Activated CD4-positive, alpha-beta T cell treated with anti-CD3 and anti-CD28 coated beads, Interleukin-2, amount 50 U/mL, for 24 hours (primary cell): ENCODE data around the gene NOXA1.

ENCODE experiments used
- DNase-seq, 2 donors: peaks; one replicate each; pipeline ENCODE4 v3.0.0-alpha.2; 2020; ENCODE audit warnings: low read depth in 1 of 2, low spot score in 1 of 2

The NOXA1 gene

DNA sequence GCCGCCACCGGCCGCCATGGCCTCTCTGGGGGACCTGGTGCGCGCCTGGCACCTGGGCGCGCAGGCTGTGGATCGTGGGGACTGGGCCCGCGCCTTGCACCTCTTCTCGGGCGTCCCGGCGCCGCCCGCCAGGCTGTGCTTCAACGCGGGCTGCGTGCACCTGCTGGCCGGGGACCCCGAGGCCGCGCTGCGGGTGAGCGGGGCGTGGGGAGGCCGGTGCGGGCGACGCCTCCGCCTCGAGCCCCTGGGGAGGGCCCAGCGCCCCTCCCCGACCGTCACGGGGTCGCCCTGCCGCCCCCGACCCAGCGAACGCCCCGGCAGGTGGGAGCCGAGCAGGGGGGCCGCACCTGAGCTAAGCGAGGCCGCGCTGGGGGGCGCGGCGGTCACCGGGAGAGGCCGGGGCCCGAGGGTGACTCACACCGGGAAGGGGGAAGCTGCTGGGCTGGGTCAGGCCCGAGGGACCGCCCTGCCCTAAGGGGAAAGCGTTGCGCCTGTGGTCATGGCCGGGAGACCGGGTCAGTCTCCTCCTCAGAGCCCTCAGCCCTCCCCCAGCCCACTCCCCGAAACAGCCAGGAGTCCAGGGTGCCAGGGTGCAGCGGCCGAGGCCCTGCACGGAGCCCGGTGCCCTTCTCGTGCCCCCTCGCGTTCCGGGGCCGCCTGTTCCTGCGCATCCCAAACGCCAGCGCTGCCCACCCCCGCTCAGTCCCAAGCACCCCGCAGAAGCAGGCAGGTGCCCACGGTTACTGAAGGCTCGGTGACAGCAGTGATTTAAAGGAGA is 510 bp downstream of the NOXA1 start:
- DNase-seq, result no peak

DNA sequence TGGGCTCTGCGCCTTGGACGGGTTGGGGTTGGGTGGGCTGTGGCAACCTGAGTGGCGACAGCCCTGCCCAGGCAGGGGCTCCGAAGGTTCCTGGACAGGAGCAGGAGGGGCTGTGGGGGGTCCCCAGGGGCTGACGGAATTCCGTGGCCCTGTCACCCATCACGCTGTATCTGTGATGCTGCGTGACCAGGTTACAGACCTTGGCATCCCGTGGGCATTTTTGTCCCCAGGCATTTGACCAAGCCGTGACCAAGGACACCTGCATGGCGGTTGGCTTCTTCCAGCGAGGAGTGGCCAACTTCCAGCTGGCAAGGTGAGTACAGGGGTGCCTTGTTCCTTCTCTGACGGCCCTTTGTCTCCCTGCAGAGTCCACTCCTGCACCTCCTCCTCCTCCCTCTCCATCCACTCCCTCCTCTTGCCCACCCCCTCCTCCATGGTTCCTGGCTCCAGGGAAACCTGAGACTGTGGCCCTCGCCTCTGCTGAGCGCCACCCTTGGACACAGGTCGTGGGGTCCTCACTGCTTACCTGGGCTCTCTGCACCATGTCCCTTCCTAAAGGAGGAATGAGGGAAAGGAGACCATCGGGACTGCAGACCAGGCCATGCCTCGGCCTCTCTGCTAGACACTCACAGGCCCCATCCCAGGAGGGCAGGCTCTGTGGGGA is 3.0 kb downstream of the NOXA1 start:
- DNase-seq, result no peak

DNA sequence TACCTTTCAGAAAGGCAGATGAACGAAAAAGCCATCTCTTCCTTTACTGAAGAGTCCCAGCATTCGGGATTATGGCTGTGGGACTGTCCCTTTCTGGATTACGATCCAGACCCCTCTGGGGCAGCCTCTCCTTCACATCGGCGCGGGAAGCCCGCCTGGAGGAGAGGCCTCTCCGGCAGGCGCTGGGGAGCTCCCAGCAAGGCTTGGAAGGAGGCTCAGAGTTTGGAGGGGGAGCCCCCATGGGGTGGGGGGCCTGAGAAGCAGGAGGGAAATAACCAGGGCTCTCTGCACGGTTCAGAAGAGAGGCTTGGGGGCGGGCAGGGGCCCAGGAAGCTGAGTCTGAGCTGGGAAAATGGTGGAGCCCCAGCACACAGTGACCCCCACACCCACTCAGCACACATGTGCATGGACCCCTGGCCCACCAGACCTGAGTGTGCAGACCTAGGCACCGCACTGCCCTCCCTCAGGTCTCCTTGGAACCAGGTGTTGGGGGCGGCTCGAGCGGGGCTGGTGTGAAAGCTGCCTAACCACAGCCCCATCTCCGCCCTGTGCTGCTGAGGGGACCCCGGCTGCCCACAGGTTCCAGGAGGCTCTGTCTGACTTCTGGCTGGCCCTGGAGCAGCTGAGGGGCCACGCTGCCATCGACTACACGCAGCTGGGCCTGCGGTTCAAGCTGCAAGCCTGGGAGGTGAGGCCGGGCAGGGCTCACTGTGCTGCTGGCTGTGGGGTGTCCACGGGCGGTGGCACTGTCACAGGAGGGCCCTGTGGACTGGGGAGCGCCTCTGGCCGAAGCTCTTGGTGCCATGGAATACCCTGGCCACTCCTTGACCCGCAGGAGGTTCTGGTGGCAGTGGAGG is 4.5 kb downstream of the NOXA1 start:
- no peak for DNase-seq

DNA sequence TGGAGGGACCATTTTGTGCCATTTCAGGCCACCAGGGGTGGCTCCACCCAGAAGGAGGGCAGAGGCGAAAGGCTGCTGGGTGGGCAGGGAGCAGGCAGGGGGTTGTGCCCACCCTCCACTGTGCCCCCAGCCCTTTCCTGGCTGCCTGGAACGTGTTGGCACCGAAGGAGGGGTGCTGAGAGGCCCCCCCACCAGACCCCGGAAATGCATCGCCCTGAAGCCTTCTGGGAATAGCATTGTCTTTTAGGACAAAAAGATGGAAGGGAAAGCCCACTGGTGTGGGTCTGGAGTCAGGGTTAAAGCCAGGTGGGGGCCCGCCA is 5.1 kb downstream of the NOXA1 start:
- DNase-seq, result no peak

DNA sequence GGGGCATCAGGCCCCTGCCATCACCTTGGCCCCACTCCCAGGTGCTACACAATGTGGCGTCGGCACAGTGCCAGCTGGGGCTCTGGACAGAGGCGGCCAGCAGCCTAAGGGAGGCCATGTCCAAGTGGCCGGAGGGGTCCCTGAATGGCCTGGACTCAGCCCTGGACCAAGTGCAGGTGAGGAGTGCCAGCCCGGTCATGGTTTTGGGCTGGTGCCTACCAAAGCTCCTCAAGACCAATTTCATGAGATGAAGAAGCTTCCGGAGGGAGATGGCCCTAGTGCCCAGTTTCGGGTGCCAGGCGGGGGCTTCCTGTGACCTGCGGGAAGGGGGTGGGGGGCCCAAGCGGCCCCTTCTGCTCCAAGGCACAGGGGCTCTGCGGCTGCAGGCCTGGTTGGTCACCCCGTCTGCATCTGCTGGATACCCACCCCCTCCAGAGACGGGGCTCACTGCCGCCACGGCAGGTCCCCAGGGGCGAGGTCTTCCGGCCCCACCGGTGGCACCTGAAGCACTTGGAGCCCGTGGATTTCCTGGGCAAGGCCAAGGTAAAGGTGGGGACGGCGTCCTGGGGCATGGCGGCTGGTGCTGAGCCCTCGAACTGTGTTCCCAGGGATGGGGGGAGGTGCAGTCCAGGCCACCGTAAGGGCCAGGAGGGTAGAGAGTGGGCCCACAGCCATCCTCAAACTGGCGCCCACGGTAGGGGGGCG is 5.8 kb downstream of the NOXA1 start:
- no peak for DNase-seq

DNA sequence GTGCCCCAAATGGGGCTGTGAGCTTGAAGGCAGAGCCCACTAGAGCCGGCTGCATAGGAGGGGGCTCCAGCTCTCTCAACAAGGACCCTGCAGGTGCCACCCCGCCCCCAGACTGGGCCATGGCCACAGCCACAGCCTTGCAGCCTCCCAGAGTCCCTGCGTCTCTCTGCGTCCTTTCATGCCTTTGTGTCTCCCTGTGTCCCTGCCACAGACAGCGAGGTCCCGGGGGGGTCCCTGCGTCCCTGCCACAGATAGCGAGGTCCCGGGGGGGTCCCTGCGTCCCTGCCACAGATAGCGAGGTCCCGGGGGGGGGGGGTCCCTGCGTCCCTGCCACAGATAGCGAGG is 6.3 kb downstream of the NOXA1 start:
- DNase-seq, result no peak

DNA sequence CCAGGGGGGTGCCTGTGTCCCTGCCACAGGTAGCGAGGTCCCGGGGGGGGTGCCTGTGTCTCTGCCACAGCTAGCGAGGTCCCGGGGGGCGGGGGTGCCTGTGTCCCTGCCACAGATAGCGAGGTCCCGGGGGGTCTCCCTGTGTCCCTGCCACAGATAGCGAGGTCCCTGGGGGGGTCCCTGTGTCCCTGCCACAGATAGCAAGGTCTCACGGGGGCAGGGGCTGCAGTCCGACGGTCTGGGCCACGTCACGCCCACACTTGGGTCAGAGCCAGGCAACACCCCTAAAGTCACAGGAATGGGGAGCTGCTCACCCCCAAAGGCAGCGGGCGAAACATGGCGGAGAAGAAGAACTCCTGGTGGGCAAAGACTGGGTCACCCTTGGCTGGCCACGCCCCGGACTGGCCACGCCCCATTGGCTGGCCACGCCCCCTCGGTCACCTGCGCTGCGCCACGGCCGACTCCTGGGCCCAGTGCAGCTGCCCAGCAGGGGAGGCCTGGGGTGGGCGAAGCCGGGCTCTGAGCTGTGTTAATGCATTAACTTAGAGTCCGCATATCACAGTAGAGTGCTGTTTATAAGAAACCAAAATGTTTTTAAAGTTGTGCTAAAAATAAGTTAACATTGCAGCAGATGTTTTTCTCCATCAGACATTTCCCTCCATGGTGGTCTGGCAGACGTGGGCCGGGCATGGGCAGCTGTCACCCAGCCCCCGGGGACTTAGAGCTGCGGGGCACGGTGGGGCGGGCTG is 7.0 kb downstream of the NOXA1 start:
- no peak for DNase-seq

DNA sequence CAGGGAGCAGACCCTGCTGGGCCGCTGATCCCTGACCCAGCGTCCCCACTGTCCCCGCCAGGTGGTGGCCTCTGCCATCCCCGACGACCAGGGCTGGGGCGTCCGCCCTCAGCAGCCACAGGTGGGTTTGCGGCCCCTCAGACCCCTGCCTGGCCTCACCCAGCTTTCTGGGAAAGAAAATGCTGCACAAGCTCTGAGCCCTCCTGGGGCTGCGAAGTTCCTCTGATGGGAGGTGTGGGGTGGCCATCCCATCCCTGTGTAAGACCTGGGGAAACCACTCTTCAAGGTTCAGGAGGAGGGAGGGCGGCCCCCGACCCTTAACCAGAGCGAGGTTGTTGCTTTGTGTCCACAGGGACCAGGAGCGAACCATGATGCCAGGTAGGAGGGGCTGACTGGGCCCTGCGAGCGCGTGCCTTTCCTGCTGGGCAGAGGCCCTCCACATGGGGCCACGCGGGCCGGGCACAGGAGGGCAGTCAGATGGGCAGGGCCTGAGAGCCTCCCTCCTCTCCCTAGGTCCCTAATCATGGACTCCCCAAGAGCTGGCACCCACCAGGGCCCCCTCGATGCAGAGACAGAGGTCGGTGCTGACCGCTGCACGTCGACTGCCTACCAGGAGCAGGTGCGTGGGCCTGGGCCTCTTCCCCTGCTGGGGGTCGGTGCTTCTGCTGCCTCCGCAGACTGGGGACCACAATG is 7.7 kb downstream of the NOXA1 start:
- DNase-seq, result no peak

DNA sequence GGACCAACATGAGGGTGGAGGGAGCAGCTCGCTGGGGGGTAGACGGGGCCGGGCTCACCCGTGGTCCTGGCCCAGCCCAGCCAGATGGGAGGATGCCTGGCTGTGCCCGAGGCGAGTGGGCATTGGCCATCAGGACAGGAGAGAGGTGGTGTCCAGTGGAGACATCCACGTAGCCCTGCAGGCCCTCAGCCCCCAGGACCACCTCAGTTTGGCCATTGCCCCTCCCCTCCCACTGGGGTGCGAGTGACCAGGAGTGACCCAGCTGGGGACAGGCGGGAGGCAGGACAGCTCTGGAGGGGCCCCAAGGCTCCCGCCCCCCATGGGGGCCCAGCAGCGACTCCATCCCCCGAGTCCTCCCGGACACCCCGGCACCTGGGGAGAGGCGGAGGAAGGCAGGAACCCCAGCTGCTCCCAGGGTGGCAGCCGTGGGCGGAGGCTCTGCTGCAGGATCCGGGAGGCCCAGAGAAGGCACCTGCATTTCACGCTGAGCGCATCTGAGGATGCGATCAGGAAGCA is 8.3 kb downstream of the NOXA1 start:
- DNase-seq, result no peak

DNA sequence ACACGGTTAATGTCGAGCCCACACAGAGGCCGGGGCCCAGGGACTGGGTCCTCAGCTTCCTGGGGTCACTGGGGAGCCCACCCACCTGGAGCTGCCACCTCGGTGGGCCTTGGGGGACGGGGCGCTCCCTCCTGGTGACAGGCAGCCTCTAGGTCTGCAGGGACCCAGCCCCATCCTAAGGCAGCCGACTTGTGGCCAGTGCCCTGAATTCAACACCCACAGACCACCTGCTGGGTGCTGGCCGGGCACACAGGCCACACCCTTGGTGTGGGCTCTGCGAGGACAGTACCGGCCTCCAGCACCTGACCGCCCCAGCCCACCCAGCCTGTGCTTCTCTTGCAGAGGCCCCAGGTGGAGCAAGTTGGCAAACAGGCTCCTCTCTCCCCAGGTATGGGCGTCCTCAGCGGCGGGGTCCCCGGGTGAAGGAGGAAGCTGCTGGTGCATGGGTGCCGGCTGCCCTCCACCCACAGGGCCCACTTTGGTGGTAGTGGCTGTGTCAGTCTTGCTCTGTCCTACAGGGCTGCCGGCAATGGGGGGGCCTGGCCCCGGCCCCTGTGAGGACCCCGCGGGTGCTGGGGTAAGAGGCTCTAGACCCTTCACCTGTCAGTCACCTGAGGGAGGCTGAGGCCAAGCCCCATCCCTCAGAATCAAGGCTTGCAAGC is 9.6 kb downstream of the NOXA1 start:
- DNase-seq, result no peak

DNA sequence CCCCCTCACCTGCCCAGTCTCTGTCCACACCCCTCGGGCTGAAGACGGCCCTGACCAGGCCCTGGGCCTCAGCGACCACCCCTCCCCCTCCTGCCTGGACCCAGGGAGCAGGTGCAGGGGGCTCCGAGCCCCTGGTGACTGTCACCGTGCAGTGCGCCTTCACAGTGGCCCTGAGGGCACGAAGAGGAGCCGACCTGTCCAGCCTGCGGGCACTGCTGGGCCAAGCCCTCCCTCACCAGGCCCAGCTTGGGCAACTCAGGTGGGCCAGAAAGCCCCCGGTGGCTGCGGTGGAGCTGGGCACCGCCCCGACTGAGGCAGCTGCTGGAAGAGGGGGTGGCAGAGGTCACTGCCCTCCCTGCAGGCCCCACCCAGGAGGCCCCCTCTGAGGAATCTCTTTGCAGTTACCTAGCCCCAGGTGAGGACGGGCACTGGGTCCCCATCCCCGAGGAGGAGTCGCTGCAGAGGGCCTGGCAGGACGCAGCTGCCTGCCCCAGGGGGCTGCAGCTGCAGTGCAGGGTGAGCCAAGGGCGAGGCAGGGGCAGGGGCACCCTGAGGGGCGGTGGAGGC is 10.2 kb downstream of the NOXA1 start:
- DNase-seq, result no peak

DNA sequence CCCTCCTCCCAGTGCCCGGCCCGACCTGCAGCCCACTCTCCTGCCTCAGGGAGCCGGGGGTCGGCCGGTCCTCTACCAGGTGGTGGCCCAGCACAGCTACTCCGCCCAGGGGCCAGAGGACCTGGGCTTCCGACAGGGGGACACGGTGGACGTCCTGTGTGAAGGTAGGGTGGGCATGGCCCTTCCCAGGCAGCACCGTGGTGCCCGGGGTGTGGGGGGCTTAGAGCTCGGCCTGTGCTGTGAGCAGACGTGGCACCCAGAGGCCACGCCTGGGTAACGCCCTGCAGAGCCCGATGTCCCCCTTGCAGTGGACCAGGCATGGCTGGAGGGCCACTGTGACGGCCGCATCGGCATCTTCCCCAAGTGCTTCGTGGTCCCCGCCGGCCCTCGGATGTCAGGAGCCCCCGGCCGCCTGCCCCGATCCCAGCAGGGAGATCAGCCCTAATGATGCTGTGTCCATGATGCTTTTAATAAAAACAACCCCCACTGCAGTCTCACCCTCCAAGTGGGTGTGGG is 10.8 kb downstream of the NOXA1 start:
- no peak for DNase-seq

DNA sequence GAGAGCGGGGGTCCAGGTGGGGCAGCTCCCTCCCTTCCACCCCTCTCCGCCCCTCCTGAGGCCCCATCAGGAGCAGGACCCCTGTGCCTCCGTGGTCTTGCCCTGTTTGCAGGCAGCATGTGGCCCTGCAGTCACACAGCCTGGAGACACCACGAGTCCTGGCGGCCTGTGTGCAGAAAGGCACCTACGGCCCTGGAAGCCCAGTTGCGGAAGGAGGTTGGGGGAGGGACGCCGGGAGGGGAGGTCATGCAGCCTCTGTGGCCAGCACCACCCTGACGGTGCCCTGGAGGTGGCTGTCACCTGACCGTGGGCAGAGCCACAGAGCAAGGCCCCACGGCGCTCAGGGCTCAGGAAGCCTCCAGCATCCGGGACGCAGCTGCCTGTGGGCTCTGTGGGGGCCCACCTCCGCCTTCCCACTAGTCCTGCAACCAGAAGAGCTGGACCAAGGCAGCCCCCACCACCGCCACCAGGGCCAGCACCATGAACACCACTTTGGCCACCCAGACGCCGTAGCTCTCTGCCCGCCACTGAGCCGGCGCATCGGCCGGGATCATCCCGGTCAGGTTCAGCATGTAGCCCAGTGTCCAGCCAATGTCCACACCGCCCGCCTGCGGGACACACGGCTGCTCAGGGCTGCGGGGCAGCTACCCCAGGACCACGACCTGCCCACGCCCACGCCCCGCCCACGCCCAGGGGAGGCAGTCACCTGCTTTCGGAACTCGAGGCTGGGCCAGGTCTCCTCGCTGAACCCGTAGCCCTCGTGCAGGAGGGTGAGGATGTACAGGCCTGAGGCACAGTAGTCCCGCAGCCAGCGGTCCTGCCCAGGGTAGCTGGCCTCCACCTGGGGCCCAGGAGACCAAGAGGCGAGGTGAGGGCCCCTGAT is 11.5 kb downstream of the NOXA1 start:
- DNase-seq, result no peak

DNA sequence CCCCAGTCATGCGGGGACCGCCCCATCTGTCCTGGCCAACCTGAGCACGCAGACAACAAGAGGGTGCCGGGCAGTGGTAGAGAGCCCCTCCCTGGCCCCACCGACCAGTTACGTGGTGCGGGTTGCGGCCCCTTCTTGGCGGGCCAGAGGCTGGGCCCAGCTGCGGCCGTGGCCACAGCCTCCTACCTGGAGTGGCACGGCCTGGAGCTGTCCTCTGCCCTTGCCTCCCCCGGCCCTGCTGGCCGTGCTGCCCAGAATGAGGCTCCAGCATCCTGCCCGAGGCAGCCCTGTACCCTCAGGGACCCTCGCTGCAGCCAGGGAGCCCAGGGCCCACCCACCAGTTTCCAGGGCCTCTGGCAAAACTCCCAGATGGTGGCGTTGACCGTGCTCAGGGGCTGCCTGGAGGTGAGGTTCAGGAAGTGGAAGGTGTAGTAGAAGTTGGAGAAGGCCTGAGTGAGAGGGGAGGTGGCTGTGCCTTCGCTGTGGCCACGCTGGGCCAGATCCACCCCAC is 12.2 kb downstream of the NOXA1 start:
- no peak for DNase-seq

DNA sequence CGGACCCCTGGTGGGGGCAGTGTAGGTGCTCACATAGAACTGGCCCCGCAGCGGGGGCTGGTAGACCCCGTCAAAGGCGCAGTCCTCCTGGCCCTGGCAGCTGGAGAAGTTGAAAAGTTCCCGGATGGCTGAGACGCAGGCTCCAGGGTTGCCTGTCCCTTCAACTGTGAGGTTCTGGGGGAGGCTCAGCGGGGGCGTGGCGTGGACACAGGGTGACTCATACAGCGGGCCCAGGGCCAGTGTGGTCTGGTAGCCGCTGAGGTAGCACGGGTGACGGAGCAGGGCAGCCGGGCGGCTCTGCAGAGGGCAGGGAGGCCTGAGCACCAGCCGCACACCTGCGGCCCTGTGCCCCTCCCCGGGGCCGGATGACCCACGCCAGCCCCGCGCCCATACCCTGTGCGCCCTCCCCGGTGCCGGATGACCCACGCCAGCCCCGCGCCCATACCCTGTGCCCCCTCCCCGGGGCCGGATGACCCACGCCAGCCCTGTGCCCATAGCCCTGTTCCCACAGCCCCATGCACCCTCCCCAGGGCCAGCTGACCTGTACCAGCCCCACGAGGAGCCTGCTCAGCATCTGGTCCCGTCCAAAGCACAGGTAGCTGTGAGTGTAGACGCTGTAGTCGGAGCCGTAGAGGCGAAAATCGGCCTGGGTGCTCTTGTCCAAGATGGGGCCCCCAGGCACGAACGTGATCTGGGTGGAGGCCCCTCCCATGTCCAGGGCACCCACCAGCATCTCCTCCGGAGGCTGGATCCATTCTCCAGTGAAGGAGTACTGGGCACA is 13.0 kb downstream of the NOXA1 start:
- DNase-seq, result no peak

DNA sequence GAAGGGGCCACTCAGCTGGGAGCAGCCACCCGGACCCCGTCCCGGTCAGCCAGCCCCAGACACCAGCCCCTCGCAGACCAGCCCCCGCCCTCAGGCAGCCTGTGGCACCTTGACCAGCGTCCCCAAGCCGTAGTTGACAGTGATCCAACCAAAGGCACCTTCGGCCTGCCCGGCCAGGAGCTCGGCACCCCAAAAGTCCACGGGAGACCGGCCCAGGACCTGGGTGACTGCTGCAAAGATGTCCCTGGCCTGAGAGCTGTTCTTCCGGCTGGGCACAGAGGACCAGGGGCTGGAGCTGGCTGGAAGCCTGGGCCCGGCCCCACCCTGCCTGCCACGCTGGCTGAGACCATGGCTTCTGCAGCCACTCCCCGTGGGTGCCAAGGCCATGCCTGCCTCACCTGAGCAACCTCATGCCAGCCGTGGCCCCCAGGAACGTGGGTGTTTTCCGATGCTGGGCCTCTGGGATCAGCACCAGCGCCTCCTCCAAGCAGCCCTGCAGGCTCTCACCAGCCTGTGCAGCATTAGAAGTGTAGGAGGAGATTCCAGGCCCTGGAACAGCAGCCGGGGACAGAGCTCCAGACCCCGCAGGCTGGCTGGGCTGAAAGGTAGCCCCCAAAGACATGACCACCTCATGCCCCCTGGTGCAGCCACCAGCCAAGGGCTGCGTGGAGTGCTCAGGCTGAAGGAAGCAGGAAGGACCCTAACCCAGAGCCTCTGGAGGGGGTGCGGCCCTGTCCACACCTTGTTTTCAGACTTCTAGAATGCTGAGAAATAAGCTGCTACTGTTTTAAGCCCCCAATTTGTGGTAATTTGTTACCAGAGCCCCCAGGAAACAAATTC is 13.8 kb downstream of the NOXA1 start:
- no peak for DNase-seq
